ENCODE results near the gene RNF215. TPM values are rescaled to one million over a fixed set of nuclear protein-coding genes. Genes with fewer than 3 reads are reported as not detected.

Gene RNF215
- total RNA-seq, 1 experiment from 2014 or later: 12.8 TPM

DNA sequence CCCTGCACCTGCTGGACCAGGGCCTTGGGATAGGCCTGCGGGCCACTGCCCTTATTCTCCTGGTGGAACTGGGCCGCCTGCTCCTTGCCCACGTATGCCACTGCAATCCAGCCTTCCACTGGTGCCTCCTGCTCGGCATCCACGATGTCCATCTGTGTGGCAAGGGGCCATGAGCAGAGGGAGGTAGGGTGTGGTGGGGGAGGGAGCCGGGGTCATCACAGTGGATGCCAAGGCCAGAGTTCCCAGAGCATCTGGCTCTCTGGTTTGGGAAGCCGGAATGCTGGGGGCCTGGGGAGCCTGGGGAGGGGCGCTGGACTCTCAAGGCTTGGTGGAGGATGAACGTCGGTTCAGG is 627 bp downstream of the RNF215 start:
- CTCF ChIA-PET: interaction anchor here (0.7 to 2.1 kb wide), 3 partner anchors 42 to 99 kb away, joined by 4 to 15 read pairs (median 4); no protein-coding TSS in a partner anchor
- Histone ChIP-seq H3K4me3 (ENCODE audit: low read depth, low read length) (peak overlapping the region; percentile 64), H3K27me3 (replicated peaks; ENCODE audit: control insufficient read depth, insufficient read depth, low read length) (no peaks in the 10 kb centered on the region), H3K4me1 (0 out of 2 replicates have a peak, but pooled peaks cover 4% of the 10 kb centered on the region), H3K9me3 (no peaks in the 10 kb centered on the region), H3K36me3 (ENCODE audit: control insufficient read depth, insufficient read depth, low read length) (no peaks in the 10 kb centered on the region)
- intact Hi-C loops (cut with micrococcal nuclease; ENCODE audit: unreplicated experiment): loop anchor here (2.0 to 5.0 kb wide), 3 partner anchors 60 to 279 kb away; partner anchors contain the start of gene TBC1D10A
- no TSS peak for BruUV-seq (replicated peaks)
- no peaks in the 10 kb centered on the region for H3K27me3 Mint-ChIP-seq (ENCODE audit: insufficient read depth, unreplicated experiment)
- H3K4me3 Mint-ChIP-seq (ENCODE audit: unreplicated experiment): peak overlapping the region; percentile 67
- no peaks in the 10 kb centered on the region for H3K36me3 Mint-ChIP-seq (ENCODE audit: insufficient read depth, unreplicated experiment)
- no peaks in the 10 kb centered on the region for H3K9me3 Mint-ChIP-seq (ENCODE audit: unreplicated experiment)
- POLR2A ChIA-PET: no interaction called here
- DNase-seq: no peak
- H3K4me1 Mint-ChIP-seq (ENCODE audit: low read depth, unreplicated experiment): no peaks in the 10 kb centered on the region
- no peak overlapping the region for H3K27ac Mint-ChIP-seq (ENCODE audit: unreplicated experiment)
- TF ChIP-seq, protein P1, sequence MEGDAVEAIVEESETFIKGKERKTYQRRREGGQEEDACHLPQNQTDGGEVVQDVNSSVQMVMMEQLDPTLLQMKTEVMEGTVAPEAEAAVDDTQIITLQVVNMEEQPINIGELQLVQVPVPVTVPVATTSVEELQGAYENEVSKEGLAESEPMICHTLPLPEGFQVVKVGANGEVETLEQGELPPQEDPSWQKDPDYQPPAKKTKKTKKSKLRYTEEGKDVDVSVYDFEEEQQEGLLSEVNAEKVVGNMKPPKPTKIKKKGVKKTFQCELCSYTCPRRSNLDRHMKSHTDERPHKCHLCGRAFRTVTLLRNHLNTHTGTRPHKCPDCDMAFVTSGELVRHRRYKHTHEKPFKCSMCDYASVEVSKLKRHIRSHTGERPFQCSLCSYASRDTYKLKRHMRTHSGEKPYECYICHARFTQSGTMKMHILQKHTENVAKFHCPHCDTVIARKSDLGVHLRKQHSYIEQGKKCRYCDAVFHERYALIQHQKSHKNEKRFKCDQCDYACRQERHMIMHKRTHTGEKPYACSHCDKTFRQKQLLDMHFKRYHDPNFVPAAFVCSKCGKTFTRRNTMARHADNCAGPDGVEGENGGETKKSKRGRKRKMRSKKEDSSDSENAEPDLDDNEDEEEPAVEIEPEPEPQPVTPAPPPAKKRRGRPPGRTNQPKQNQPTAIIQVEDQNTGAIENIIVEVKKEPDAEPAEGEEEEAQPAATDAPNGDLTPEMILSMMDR (IDR thresholded peaks at IDR 0.05; ENCODE audit: insufficient read depth in 1 of 2, low read depth in 1 of 2, low read length in 1 of 2, severe bottlenecking in 1 of 2, unreplicated experiment in 1 of 2): no peak

DNA sequence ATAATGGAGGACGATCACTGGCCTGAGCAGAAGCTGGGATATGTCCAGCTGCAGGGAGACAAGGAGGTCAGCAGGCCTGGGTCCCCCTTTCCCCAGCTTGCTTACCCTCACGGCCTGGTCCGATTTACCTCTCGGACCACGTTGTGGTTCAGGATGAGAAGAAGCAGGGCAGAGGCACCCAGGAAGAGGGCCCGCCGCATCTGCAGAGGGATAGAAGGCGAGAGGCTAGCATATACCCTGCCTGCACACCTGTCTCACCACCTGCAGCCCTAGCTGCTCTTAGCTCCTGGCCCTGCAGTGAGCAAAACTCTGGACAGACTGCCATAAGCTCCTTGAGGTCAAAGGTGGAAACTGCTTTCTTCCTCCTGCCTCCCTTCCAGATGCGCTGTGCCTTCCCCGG is 1.3 kb downstream of the RNF215 start:
- Mint-ChIP-seq H3K9me3 (ENCODE audit: unreplicated experiment) (no peaks in the 10 kb centered on the region), H3K4me1 (ENCODE audit: low read depth, unreplicated experiment) (no peaks in the 10 kb centered on the region), H3K27ac (ENCODE audit: unreplicated experiment) (no peak overlapping the region), H3K27me3 (ENCODE audit: insufficient read depth, unreplicated experiment) (no peaks in the 10 kb centered on the region), H3K36me3 (ENCODE audit: insufficient read depth, unreplicated experiment) (no peaks in the 10 kb centered on the region), H3K4me3 (ENCODE audit: unreplicated experiment) (peak overlapping the region; percentile 67)
- CTCF ChIA-PET: interaction anchor here (0.6 to 2.1 kb wide), 5 partner anchors 11 to 100 kb away, joined by 3 to 15 read pairs (median 3); partner anchors contain the start of genes CASTOR1 and SEC14L2
- BruUV-seq (replicated peaks): TSS peak; percentile 55
- POLR2A ChIA-PET: no interaction called here
- Histone ChIP-seq H3K36me3 (ENCODE audit: control insufficient read depth, insufficient read depth, low read length) (no peaks in the 10 kb centered on the region), H3K9me3 (no peaks in the 10 kb centered on the region), H3K27me3 (replicated peaks; ENCODE audit: control insufficient read depth, insufficient read depth, low read length) (no peaks in the 10 kb centered on the region), H3K4me3 (ENCODE audit: low read depth, low read length) (no peak overlapping the region), H3K4me1 (0 out of 2 replicates have a peak, but pooled peaks cover 4% of the 10 kb centered on the region)
- intact Hi-C loops (cut with micrococcal nuclease; ENCODE audit: unreplicated experiment): loop anchor here (2.0 to 5.0 kb wide), 3 partner anchors 59 to 279 kb away; partner anchors contain the start of gene TBC1D10A
- no peak for DNase-seq
- TF ChIP-seq, protein P1 (IDR thresholded peaks at IDR 0.05; ENCODE audit: insufficient read depth in 1 of 2, low read depth in 1 of 2, low read length in 1 of 2, severe bottlenecking in 1 of 2, unreplicated experiment in 1 of 2): no peak

DNA sequence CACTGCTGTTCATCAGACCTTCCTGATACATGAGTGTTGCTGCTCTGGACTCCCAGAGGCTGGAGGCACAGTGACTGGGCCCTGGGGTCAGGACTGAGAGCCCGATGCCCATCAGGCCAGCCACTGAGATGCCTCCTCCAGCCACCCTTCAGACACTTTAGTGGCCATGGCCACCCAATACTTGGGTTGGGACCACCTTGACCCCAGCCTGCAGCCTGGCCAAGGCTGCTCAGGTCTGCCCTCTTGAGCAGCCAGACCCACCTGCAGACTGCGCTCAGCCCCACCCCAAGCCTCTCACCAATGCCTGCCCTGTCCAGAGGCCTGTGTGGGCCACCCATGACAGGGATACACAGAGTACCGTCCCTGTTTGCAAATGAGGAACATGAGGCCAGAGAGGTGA is 4.2 kb downstream of the RNF215 start:
- 0 out of 2 replicates have a peak, but pooled peaks cover 4% of the 10 kb centered on the region for H3K4me1 ChIP-seq
- intact Hi-C loops (cut with micrococcal nuclease; ENCODE audit: unreplicated experiment): no loop called here
- no peaks in the 10 kb centered on the region for H3K27me3 ChIP-seq (replicated peaks; ENCODE audit: control insufficient read depth, insufficient read depth, low read length)
- no TSS peak for BruUV-seq (replicated peaks)
- no peaks in the 10 kb centered on the region for H3K27me3 Mint-ChIP-seq (ENCODE audit: insufficient read depth, unreplicated experiment)
- DNase-seq: no peak
- H3K27ac Mint-ChIP-seq (ENCODE audit: unreplicated experiment): no peak overlapping the region
- no peak overlapping the region for H3K4me3 Mint-ChIP-seq (ENCODE audit: unreplicated experiment)
- H3K4me1 Mint-ChIP-seq (ENCODE audit: low read depth, unreplicated experiment): no peaks in the 10 kb centered on the region
- H3K9me3 ChIP-seq: no peaks in the 10 kb centered on the region
- TF ChIP-seq, protein P1 (IDR thresholded peaks at IDR 0.05; ENCODE audit: insufficient read depth in 1 of 2, low read depth in 1 of 2, low read length in 1 of 2, severe bottlenecking in 1 of 2, unreplicated experiment in 1 of 2): no peak
- CTCF ChIA-PET: interaction anchor here (1.4 kb wide), 1 partner anchor 95 kb away, joined by 12 read pairs; no protein-coding TSS in a partner anchor
- POLR2A ChIA-PET: no interaction called here
- no peaks in the 10 kb centered on the region for H3K9me3 Mint-ChIP-seq (ENCODE audit: unreplicated experiment)
- no peak overlapping the region for H3K4me3 ChIP-seq (ENCODE audit: low read depth, low read length)
- H3K36me3 ChIP-seq (ENCODE audit: control insufficient read depth, insufficient read depth, low read length): no peaks in the 10 kb centered on the region
- H3K36me3 Mint-ChIP-seq (ENCODE audit: insufficient read depth, unreplicated experiment): peaks cover 6% of the 10 kb centered on the region

All from Caco-2 (cell line).